Activated B cell treated with CpG ODN at 0.5 μM for 24 hours (primary cell): ENCODE data around the gene MSL1. TPM values are rescaled to one million over a fixed set of nuclear protein-coding genes. Genes with fewer than 3 reads are reported as not detected.

Experiments
- ATAC-seq: fragments of 200-7000 bp; cut with Tn5 transposase; one replicate; pipeline ENCODE4 v1.10.0; 2021; ENCODE audit warnings: low read depth, mild to moderate bottlenecking, moderate library complexity
- CTCF ChIA-PET: fragments of 350-600 bp; sonication (Branson Sonifier 250); formaldehyde crosslinking; loops from one replicate; lab custom pipeline; 2021; ENCODE audit warnings: antibody characterized with exemption; lab: Charles Lee
- POLR2A ChIA-PET: fragments of 350-600 bp; sonication (Branson Sonifier 250); formaldehyde crosslinking; loops from one replicate; lab custom pipeline; 2021; ENCODE audit warnings: antibody characterized with exemption; lab: Charles Lee
- DNase-seq: peaks from one replicate; pipeline ENCODE4 v3.0.0; 2022
- H3K27ac Mint-ChIP-seq: one replicate; pipeline ENCODE4 v1.8.0; 2020; ENCODE audit warnings: mixed read lengths
- H3K27me3 Mint-ChIP-seq: one replicate; pipeline ENCODE4 v1.8.0; 2021; ENCODE audit warnings: mixed read lengths
- H3K36me3 Mint-ChIP-seq: one replicate; pipeline ENCODE4 v1.8.0; 2021; ENCODE audit warnings: low read depth, mixed read lengths
- H3K4me1 Mint-ChIP-seq: one replicate; pipeline ENCODE4 v1.8.0; 2021; ENCODE audit warnings: mixed read lengths
- H3K4me3 Mint-ChIP-seq: one replicate; pipeline ENCODE4 v1.8.0; 2020; ENCODE audit warnings: mild to moderate bottlenecking, mixed read lengths
- H3K9me3 Mint-ChIP-seq: one replicate; pipeline ENCODE4 v1.8.0; 2020; ENCODE audit warnings: mixed read lengths
- intact Hi-C: fragments of 100-400 bp; cut with micrococcal nuclease; formaldehyde crosslinking; loops from one replicate; pipeline ENCODE4 v1.15.1; 2024
- total RNA-seq: library from RNA; stranded (reverse); gene quantifications from 2 replicates; pipeline ENCODE4 v1.2.3, GENCODE V29; 2022
- TF ChIP-seq, protein P1 (sequence below): fragments of 200-600 bp; IDR thresholded peaks from one replicate; pipeline ENCODE4 v1.8.0; 2022; ENCODE audit warnings: antibody characterized with exemption, mild to moderate bottlenecking

The MSL1 gene
- total RNA-seq, 1 donor from 2014 or later: 101 TPM

- POLR2A ChIA-PET: interaction anchor here (0.5 to 7.8 kb wide), 18 partner anchors 9 to 516 kb away, joined by 3 to 113 read pairs (median 6); partner anchors contain the start of genes CASC3, MED24, MSL1 and PSMD3
- peak overlapping the region; percentile 90 for H3K27ac Mint-ChIP-seq
- H3K27me3 Mint-ChIP-seq: no peaks in the 10 kb centered on the region
- peak overlapping the region; percentile 91 for H3K4me3 Mint-ChIP-seq
- H3K4me1 Mint-ChIP-seq: peaks cover 71% of the 10 kb centered on the region
- no peak for DNase-seq
- TF ChIP-seq, protein P1, sequence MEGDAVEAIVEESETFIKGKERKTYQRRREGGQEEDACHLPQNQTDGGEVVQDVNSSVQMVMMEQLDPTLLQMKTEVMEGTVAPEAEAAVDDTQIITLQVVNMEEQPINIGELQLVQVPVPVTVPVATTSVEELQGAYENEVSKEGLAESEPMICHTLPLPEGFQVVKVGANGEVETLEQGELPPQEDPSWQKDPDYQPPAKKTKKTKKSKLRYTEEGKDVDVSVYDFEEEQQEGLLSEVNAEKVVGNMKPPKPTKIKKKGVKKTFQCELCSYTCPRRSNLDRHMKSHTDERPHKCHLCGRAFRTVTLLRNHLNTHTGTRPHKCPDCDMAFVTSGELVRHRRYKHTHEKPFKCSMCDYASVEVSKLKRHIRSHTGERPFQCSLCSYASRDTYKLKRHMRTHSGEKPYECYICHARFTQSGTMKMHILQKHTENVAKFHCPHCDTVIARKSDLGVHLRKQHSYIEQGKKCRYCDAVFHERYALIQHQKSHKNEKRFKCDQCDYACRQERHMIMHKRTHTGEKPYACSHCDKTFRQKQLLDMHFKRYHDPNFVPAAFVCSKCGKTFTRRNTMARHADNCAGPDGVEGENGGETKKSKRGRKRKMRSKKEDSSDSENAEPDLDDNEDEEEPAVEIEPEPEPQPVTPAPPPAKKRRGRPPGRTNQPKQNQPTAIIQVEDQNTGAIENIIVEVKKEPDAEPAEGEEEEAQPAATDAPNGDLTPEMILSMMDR: no peak
- intact Hi-C loops: loop anchor here (2.0 to 5.0 kb wide), 3 partner anchors 145 to 1246 kb away; partner anchors contain the start of gene RPL23
- CTCF ChIA-PET: interaction anchor here (1.1 to 9.1 kb wide), 6 partner anchors 12 to 70 kb away, joined by 3 to 79 read pairs (median 6); no protein-coding TSS in a partner anchor
- no peaks in the 10 kb centered on the region for H3K9me3 Mint-ChIP-seq
- peaks cover 33% of the 10 kb centered on the region for H3K36me3 Mint-ChIP-seq
- ATAC-seq: no peak
Measured at GRCh38 chr17:40097931-40098845, 23.6 kb upstream of the MSL1 start.

GRCh38 chr17:40098846-40099618 is 22.7 kb upstream of the MSL1 start:
- peak overlapping the region; percentile 90 for H3K27ac Mint-ChIP-seq
- ChIA-PET CTCF (interaction anchor here (1.1 to 9.1 kb wide), 5 partner anchors 13 to 70 kb away, joined by 4 to 79 read pairs (median 9); no protein-coding TSS in a partner anchor), POLR2A (interaction anchor here (0.5 to 7.8 kb wide), 25 partner anchors 8 to 1868 kb away, joined by 3 to 113 read pairs (median 4); partner anchors contain the start of genes CASC3, CNP, MED24 and MSL1)
- H3K36me3 Mint-ChIP-seq: peaks cover 25% of the 10 kb centered on the region
- H3K4me3 Mint-ChIP-seq: peak overlapping the region; percentile 91
- peak; percentile 64 for ATAC-seq
- no peaks in the 10 kb centered on the region for H3K27me3 Mint-ChIP-seq
- no peaks in the 10 kb centered on the region for H3K9me3 Mint-ChIP-seq
- TF ChIP-seq, protein P1: no peak
- H3K4me1 Mint-ChIP-seq: peaks cover 70% of the 10 kb centered on the region
- intact Hi-C loops: loop anchor here (1.0 to 5.0 kb wide), 7 partner anchors 12 to 1247 kb away; partner anchors contain the start of genes CASC3, CDC6, CDK12 and RPL23
- DNase-seq: peak; percentile 95

GRCh38 chr17:40099619-40100418 is 22.0 kb upstream of the MSL1 start:
- no peaks in the 10 kb centered on the region for H3K27me3 Mint-ChIP-seq
- TF ChIP-seq, protein P1: no peak
- peaks cover 68% of the 10 kb centered on the region for H3K4me1 Mint-ChIP-seq
- POLR2A ChIA-PET: interaction anchor here (0.6 to 7.8 kb wide), 30 partner anchors 7 to 1867 kb away, joined by 3 to 113 read pairs (median 4); partner anchors contain the start of genes CASC3, CNP, MED24 and ODAD4
- no peak for ATAC-seq
- intact Hi-C loops: loop anchor here (1.0 to 5.0 kb wide), 9 partner anchors 8 to 1248 kb away; partner anchors contain the start of genes CASC3, CDC6, CDK12 and MED24
- H3K9me3 Mint-ChIP-seq: no peaks in the 10 kb centered on the region
- H3K4me3 Mint-ChIP-seq: peak overlapping the region; percentile 91
- DNase-seq: peak; percentile 36
- H3K36me3 Mint-ChIP-seq: peaks cover 21% of the 10 kb centered on the region
- H3K27ac Mint-ChIP-seq: peak overlapping the region; percentile 90
- CTCF ChIA-PET: interaction anchor here (1.1 to 9.1 kb wide), 5 partner anchors 12 to 69 kb away, joined by 4 to 79 read pairs (median 9); no protein-coding TSS in a partner anchor

DNA sequence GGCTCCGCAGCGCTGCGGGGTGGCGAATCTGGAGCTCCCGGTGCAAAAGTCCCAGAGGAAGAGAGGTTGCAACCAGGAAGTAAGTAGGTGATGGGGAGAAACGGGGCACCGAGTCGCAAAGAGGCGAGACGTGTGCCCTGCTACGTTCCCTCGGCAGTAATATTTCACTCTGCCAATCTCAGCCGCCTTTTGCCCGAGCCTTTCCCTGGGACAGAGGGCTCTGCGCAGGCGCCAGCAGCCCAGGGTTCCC is 21.4 kb upstream of the MSL1 start, which contains the start of gene NR1D1:
Gene NR1D1 (minus strand): TSS at position 171 of the 250 bp plus-strand sequence. CDS start 495 bp downstream, outside the sequence.
- H3K4me1 Mint-ChIP-seq: peaks cover 64% of the 10 kb centered on the region
- ATAC-seq (no peak), DNase-seq (no peak)
- H3K27ac Mint-ChIP-seq: peak within 1 kb of the TSS; percentile 90
- peaks cover 16% of the 10 kb centered on the region for H3K36me3 Mint-ChIP-seq
- H3K9me3 Mint-ChIP-seq: no peaks in the 10 kb centered on the region
- intact Hi-C loops: loop anchor here (1.0 kb wide), 2 partner anchors 8 to 46 kb away; partner anchors contain the start of gene MED24
- POLR2A ChIA-PET: interaction anchor here (0.6 to 7.8 kb wide), 17 partner anchors 8 to 1830 kb away, joined by 3 to 113 read pairs (median 4); partner anchors contain the start of genes CASC3, MED24, ODAD4 and PSMD3
- H3K27me3 Mint-ChIP-seq: no peaks in the 10 kb centered on the region
- H3K4me3 Mint-ChIP-seq: peak within 1 kb of the TSS; percentile 91
- CTCF ChIA-PET: interaction anchor here (0.9 to 9.1 kb wide), 4 partner anchors 12 to 91 kb away, joined by 4 to 79 read pairs (median 10); no protein-coding TSS in a partner anchor
- TF ChIP-seq, protein P1: no peak
